DMS79 (cell line): ENCODE measurements around the gene C12orf42.
A peak's percentile ranks its signal among the peaks of the same experiment; 100 is the strongest.

Experiments
- DNase-seq: peaks from one replicate; lab custom pipeline; 2025; lab: John Stamatoyannopoulos, UW

Gene C12orf42

GRCh38 chr12:103333676-103334075, 162.1 kb downstream of the C12orf42 start:
- DNase-seq: peak; percentile 72

GRCh38 chr12:103331643-103332042, 164.1 kb downstream of the C12orf42 start:
- DNase-seq: no peak

DNA sequence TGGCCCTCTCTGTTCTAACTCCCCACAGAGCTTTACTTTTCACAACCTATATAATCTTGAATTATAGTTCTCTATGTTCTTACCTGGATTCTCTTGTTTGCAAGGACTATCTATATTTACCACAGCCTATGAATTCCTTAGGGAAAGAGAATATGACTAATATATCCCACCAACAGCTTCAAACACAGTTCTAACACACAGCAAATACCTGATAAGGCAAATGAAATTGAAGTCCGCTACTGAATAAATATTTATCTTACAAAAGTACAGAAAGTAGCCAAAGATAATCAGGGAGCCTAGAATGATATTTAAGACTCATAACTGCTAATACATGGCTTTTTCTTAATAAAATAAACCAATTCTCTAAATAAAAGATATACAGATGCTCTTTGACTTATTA, 165.1 kb downstream of the C12orf42 start:
- no peak for DNase-seq

GRCh38 chr12:103327676-103328075, 168.1 kb downstream of the C12orf42 start:
- no peak for DNase-seq

DNA sequence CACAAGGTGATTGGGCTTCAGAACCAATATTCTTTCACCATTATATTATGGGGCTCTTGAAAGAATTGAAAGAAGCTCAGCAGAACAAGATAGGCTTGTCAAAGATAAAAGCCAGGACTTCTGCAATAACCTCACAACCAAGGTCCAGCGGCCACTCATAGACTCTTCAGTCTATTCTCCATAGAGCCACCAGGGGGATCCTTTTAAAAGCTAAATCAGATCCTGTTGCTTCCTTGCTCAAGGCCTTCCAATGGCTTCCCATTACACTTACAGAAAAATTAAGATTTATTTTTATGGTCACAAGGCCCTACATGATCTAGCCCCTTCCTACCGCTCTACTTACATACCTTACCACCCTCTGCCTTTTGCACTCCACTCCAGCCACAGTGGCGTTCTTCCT, 169.6 kb downstream of the C12orf42 start:
- no peak for DNase-seq

- DNase-seq: peak; percentile 89
Observed at GRCh38 chr12:103318566-103318965, 177.2 kb downstream of the C12orf42 start.

GRCh38 chr12:103317220-103317619, 178.5 kb downstream of the C12orf42 start:
- no peak for DNase-seq

- no peak for DNase-seq
Observed at GRCh38 chr12:103314786-103315185, 181.0 kb downstream of the C12orf42 start.

DNA sequence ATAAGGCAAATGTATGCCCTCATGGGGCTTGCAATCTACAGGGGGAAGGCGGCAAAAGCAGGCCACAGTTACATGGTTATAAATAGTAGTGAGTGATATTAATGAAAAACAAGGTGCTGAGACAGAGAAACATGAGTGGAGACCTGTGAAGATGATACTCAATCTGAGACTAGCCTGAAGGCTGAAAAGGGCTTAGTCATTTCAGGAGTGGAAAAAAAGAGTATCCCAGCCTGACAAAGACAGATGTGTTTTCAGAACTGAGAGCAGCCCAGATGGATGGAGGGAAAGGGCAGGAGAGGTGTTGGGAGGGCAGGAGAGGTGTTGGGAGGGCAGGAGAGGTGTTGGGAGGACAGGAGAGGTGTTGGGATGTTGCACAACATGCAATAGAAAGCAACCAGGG, 181.9 kb downstream of the C12orf42 start:
- DNase-seq: no peak

GRCh38 chr12:103312742-103313354, 182.9 kb downstream of the C12orf42 start:
- no peak for DNase-seq

DNA sequence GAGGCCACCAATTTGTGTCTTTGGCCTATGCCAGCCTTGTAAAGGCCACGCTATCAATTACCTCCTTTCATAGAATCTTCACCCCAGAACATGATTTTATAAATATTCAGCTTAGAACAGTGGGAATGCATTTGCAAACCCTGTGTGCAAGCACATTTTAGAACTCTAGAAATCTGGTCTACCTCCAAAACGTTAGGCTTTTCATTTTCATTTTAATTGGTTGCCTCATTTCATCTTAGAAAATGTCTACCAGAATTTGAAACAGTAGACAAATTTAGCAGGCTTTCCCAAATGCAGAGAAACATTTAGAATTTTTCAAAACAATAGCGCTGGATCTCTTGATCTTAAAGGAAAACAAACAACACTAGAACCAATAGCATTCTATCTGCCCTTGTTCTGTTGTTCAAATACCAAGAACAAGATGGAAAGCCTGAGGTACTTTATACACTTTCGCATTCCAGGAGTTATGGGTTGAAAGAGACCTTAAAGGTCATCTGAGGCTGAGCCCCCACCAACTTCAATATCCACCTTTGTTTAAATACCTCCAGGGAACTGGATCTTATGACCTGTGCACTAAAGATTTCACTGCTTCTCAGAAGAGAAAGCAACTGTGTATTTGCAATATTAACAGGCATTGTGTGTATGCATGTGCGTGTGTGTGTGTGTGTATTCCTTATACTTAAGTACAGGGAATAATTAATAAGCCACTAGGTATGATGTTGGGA, 185.1 kb downstream of the C12orf42 start:
- DNase-seq: no peak

- DNase-seq: no peak
Observed at GRCh38 chr12:103308396-103308795, 187.4 kb downstream of the C12orf42 start.

GRCh38 chr12:103303484-103303883, 192.3 kb downstream of the C12orf42 start:
- no peak for DNase-seq

GRCh38 chr12:103301642-103302591, 193.9 kb downstream of the C12orf42 start:
- DNase-seq: peak; percentile 63

GRCh38 chr12:103288016-103288415, 207.8 kb downstream of the C12orf42 start:
- no peak for DNase-seq

GRCh38 chr12:103282124-103282523, 213.6 kb downstream of the C12orf42 start:
- DNase-seq: no peak

DNA sequence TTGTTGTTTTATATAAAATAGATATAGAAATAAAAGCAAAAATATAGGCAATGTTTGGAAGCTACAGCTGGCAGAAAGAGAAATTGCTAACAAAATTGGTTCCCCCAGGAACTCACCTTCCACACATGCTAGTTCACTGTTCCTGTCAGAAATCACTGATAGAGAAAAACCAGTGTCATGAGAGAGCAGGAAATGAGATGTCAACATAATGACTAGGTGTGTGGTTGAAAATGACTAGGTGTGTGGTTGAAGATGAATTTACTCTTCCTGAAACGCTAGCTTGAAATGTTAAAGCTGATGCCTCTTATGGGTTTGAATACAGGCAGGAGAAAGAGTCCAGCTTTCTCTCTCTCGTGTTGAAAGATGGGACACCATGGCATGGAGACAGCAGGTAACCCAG, 216.3 kb downstream of the C12orf42 start:
- DNase-seq: no peak

GRCh38 chr12:103278329-103278728, 217.4 kb downstream of the C12orf42 start:
- DNase-seq: no peak

GRCh38 chr12:103273645-103274044, 222.1 kb downstream of the C12orf42 start:
- DNase-seq: peak; percentile 20

DNA sequence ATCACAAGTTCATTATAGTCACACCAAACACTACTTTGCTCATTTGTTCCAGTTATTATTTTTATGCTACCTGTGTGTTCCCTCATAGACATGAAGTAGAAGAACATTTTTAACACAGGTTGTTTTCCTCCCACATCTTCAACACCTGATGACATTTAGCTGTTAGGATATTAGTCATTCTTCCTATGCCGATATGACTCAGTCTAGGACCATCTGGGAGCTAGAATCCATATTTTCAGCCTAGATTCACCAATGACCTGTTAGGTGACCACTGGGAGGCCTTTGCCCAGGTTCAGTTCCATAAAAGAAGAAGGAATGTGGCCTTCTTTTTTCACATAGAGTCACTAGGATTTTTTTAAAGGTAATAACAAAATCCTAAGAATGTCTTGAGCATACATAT, 222.8 kb downstream of the C12orf42 start:
- no peak for DNase-seq

DNA sequence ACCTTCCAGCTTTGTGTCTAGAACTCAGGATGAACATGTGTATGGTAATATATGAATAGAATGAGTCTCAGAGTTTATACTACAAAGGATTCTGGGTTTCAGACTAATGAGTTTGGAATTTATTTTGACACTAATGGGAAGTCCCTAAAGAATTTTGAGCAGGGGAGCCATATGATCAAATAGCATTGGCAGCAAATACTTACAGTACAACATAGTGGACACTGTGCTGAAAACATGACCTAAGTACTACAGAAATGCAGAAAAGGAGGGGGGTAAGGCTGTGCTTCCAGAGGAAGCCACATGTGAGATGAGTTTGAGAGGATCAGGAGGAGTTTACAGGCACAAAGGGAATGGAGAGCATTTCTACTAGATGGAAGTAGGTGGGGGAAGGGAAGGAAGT, 225.8 kb downstream of the C12orf42 start:
- no peak for DNase-seq

DNA sequence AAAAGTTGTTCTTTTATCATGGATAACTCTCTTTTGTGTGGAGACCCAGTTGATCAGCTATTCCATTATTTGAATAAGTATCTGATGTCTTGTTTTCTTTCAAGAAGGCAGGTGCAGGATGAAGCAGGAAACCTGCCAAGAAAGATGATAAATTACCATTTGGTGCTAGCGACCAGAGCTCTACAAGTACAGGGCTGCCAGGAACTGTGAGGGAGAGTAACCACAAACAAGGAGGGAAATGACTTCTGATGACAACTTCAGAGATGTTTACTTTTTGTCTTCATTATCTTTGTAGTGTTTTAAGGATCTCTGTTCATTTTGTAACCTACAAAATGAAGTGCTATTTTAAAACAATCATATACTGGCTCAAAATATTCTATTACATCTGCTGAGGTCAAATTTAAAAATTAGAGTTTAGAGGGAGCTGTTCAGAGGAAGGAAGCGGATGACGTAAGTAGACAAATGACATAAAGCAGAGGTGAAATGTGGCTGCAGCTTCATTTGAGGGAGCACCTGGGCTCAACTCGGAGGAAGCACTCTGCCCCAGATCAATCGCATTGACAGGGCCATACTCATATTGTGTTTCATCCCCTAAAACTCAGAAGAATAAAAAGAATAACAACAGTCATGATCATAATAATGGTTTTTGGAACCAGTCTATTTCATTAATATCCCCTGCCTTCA, 226.8 kb downstream of the C12orf42 start:
- DNase-seq: peak; percentile 98
